Uterus (tissue), 4 donors: ENCODE data around the gene WDR86. TPM values are rescaled to one million over a fixed set of nuclear protein-coding genes. Genes with fewer than 3 reads are reported as not detected.

ENCODE experiments used
- DNase-seq, 2 donors: peaks; one replicate each; pipeline ENCODE4 v3.0.0-alpha.2; 2019 to 2020
- H3K27ac ChIP-seq, 2 donors: fragments of 200-600 bp; sonication (generic); 1 replicate in 1 of 2; 2 replicates in 1 of 2; pipeline ENCODE4 v1.5.1; 2016 to 2018
- H3K27me3 ChIP-seq, 2 donors: fragments of 200-600 bp; sonication (generic); one replicate each; pipeline ENCODE4 v1.5.1; 2018 to 2019; ENCODE audit warnings: control low read depth in 1 of 2
- H3K36me3 ChIP-seq, 2 donors: fragments of 200-600 bp; sonication (generic); one replicate each; pipeline ENCODE4 v1.5.1; 2019; ENCODE audit warnings: control low read depth in 1 of 2
- H3K4me1 ChIP-seq, 2 donors: fragments of 200-600 bp; sonication (generic); one replicate each; pipeline ENCODE4 v1.5.1; 2018 to 2019; ENCODE audit warnings: control low read depth in 1 of 2
- H3K4me3 ChIP-seq, 2 donors: fragments of 200-600 bp; sonication (generic); 1 replicate in 1 of 2; 2 replicates in 1 of 2; pipeline ENCODE4 v1.5.1; 2018 to 2019; ENCODE audit warnings: mild to moderate bottlenecking in 1 of 2
- H3K9me3 ChIP-seq, 2 donors: fragments of 200-600 bp; sonication (generic); one replicate each; pipeline ENCODE4 v1.5.1; 2019; ENCODE audit warnings: control low read depth in 1 of 2
- CTCF ChIP-seq, 4 experiments: fragments of 200-600 bp in 2 of 4; fragments of 450-650 bp in 2 of 4; sonication (generic) in 2 of 4; IDR thresholded peaks; one replicate each; pipeline ENCODE4 v1.5.1; 2016 to 2019; ENCODE audit warnings: antibody characterized with exemption in 4 of 4, mild to moderate bottlenecking in 2 of 4, moderate library complexity in 1 of 4
- POLR2A ChIP-seq, 2 donors: fragments of 450-650 bp; IDR thresholded peaks; one replicate each; pipeline ENCODE4 v1.6.1; 2016; ENCODE audit warnings: antibody characterized with exemption in 2 of 2, mild to moderate bottlenecking in 1 of 2, moderate library complexity in 1 of 2
- intact Hi-C: fragments of 100-400 bp; cut with DNase I; formaldehyde crosslinking; loops from one replicate; pipeline ENCODE4 v1.15.1; 2023; ENCODE audit warnings: low total_unique reads
- total RNA-seq, 4 donors: library from RNA; depleted of rRNA in 3 of 4; stranded (reverse); fragments of >200 nt in 3 of 4; gene quantifications; one replicate each; pipeline versions ENCODE4 v1.1.0 to v1.2.4, GENCODE V29; 2014 to 2023
- donor health status: DM: yes; HTN: yes; CAD: no.

Gene WDR86
- total RNA-seq, 4 donors from 2014 or later: 3.2 to 100 (median 53.4) TPM

GRCh38 chr7:151397026-151397425 is 12.8 kb downstream of the WDR86 start:
- no peaks in the 10 kb centered on the region for H3K9me3 ChIP-seq
- no peaks in the 10 kb centered on the region for H3K36me3 ChIP-seq
- intact Hi-C loops: no loop called here
- DNase-seq: no peak
- H3K27me3 ChIP-seq: no peaks in the 10 kb centered on the region
- H3K4me1 ChIP-seq: no peaks in the 10 kb centered on the region
- TF ChIP-seq CTCF (IDR thresholded peaks at IDR 0.05) (no peak), POLR2A (IDR thresholded peaks at IDR 0.05) (no peak)
- H3K4me3 ChIP-seq: no peak overlapping the region
- H3K27ac ChIP-seq: no peak overlapping the region

- no peaks in the 10 kb centered on the region for H3K27me3 ChIP-seq
- no peak for TF ChIP-seq CTCF (IDR thresholded peaks at IDR 0.05)
- TF ChIP-seq POLR2A (IDR thresholded peaks at IDR 0.05): no peak
- no peaks in the 10 kb centered on the region for H3K4me1 ChIP-seq
- no peaks in the 10 kb centered on the region for H3K36me3 ChIP-seq
- H3K27ac ChIP-seq: no peak overlapping the region
- DNase-seq: no peak
- H3K9me3 ChIP-seq: no peaks in the 10 kb centered on the region
- intact Hi-C loops: no loop called here
- no peak overlapping the region for H3K4me3 ChIP-seq
Measured at GRCh38 chr7:151396328-151396970, 13.4 kb downstream of the WDR86 start.

GRCh38 chr7:151395036-151395367 is 14.8 kb downstream of the WDR86 start:
- H3K9me3 ChIP-seq: no peaks in the 10 kb centered on the region
- no peaks in the 10 kb centered on the region for H3K27me3 ChIP-seq
- H3K36me3 ChIP-seq: no peaks in the 10 kb centered on the region
- H3K4me3 ChIP-seq: no peak overlapping the region
- no peak for DNase-seq
- no peak for TF ChIP-seq POLR2A (IDR thresholded peaks at IDR 0.05)
- no peak for TF ChIP-seq CTCF (IDR thresholded peaks at IDR 0.05)
- intact Hi-C loops: no loop called here
- no peaks in the 10 kb centered on the region for H3K4me1 ChIP-seq
- H3K27ac ChIP-seq: no peak overlapping the region

GRCh38 chr7:151394076-151395035 is 15.5 kb downstream of the WDR86 start:
- TF ChIP-seq CTCF (IDR thresholded peaks at IDR 0.05): no peak
- no peak for TF ChIP-seq POLR2A (IDR thresholded peaks at IDR 0.05)
- no peaks in the 10 kb centered on the region for H3K4me1 ChIP-seq
- H3K4me3 ChIP-seq: no peak overlapping the region
- H3K27me3 ChIP-seq: no peaks in the 10 kb centered on the region
- H3K9me3 ChIP-seq: no peaks in the 10 kb centered on the region
- DNase-seq: no peak
- no peak overlapping the region for H3K27ac ChIP-seq
- H3K36me3 ChIP-seq: no peaks in the 10 kb centered on the region
- intact Hi-C loops: no loop called here
